ENCODE measurements around the gene RXRG. TPM values are rescaled to one million over a fixed set of nuclear protein-coding genes. Genes with fewer than 3 reads are reported as not detected.

The RXRG gene
- polyA plus RNA-seq, 1 donor from 2014 or later: 0.78 TPM

DNA sequence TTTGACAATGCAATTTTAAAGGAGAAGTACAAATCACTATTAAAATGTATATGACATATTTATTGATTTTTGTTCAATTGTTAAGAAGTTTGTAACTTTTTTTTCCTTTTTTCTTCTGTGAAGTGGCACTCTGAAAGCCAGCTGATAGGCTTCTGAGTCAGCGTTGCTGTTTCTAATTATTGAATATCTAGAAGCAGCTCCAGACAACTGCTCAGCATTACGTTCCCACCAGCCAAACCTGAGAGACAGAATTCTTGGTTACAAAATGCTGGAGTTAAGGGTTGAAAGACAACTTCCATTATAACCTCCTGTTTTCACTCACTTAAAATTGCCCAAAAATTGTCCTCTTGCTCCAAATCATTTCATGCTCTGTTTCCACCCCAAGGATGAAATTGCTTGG lies 57.0 kb downstream of the RXRG start:
- no peak overlapping the region for H3K4me3 ChIP-seq (ENCODE audit: low read length)
- H3F3A ChIP-seq (ENCODE audit: insufficient read depth, low read length, poor library complexity, severe bottlenecking): no peaks in the 10 kb centered on the region
- TF ChIP-seq EP300 (conservative IDR thresholded peaks at IDR 0.05; ENCODE audit: poor library complexity, severe bottlenecking) (no peak), SMC3 (conservative IDR thresholded peaks at IDR 0.05; ENCODE audit: poor library complexity) (no peak), POLR2AphosphoS5 (IDR thresholded peaks at IDR 0.05) (no peak), RAD21 (conservative IDR thresholded peaks at IDR 0.05) (no peak), MXI1 (conservative IDR thresholded peaks at IDR 0.05; ENCODE audit: poor library complexity, severe bottlenecking) (no peak), EZH2 (IDR thresholded peaks at IDR 0.05; ENCODE audit: borderline replicate concordance, insufficient read depth, low read length, poor library complexity, severe bottlenecking) (no peak), TAF1 (IDR thresholded peaks at IDR 0.05; ENCODE audit: low read depth) (no peak)
- TF ChIP-seq, protein P1, sequence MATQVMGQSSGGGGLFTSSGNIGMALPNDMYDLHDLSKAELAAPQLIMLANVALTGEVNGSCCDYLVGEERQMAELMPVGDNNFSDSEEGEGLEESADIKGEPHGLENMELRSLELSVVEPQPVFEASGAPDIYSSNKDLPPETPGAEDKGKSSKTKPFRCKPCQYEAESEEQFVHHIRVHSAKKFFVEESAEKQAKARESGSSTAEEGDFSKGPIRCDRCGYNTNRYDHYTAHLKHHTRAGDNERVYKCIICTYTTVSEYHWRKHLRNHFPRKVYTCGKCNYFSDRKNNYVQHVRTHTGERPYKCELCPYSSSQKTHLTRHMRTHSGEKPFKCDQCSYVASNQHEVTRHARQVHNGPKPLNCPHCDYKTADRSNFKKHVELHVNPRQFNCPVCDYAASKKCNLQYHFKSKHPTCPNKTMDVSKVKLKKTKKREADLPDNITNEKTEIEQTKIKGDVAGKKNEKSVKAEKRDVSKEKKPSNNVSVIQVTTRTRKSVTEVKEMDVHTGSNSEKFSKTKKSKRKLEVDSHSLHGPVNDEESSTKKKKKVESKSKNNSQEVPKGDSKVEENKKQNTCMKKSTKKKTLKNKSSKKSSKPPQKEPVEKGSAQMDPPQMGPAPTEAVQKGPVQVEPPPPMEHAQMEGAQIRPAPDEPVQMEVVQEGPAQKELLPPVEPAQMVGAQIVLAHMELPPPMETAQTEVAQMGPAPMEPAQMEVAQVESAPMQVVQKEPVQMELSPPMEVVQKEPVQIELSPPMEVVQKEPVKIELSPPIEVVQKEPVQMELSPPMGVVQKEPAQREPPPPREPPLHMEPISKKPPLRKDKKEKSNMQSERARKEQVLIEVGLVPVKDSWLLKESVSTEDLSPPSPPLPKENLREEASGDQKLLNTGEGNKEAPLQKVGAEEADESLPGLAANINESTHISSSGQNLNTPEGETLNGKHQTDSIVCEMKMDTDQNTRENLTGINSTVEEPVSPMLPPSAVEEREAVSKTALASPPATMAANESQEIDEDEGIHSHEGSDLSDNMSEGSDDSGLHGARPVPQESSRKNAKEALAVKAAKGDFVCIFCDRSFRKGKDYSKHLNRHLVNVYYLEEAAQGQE (IDR thresholded peaks at IDR 0.05; ENCODE audit: borderline replicate concordance): no peak
- TF ChIP-seq, protein P2, sequence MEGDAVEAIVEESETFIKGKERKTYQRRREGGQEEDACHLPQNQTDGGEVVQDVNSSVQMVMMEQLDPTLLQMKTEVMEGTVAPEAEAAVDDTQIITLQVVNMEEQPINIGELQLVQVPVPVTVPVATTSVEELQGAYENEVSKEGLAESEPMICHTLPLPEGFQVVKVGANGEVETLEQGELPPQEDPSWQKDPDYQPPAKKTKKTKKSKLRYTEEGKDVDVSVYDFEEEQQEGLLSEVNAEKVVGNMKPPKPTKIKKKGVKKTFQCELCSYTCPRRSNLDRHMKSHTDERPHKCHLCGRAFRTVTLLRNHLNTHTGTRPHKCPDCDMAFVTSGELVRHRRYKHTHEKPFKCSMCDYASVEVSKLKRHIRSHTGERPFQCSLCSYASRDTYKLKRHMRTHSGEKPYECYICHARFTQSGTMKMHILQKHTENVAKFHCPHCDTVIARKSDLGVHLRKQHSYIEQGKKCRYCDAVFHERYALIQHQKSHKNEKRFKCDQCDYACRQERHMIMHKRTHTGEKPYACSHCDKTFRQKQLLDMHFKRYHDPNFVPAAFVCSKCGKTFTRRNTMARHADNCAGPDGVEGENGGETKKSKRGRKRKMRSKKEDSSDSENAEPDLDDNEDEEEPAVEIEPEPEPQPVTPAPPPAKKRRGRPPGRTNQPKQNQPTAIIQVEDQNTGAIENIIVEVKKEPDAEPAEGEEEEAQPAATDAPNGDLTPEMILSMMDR (IDR thresholded peaks at IDR 0.05; ENCODE audit: poor library complexity, severe bottlenecking): no peak
- H2AFZ ChIP-seq (ENCODE audit: low read depth, low read length): no peak overlapping the region
- H3K9me2 ChIP-seq (ENCODE audit: insufficient read depth, low read length): no peaks in the 10 kb centered on the region
- H3K79me2 ChIP-seq (replicated peaks; ENCODE audit: insufficient read depth, low read length): no peaks in the 10 kb centered on the region
- H3K27ac ChIP-seq (ENCODE audit: low read length): no peak overlapping the region
- H3K9ac ChIP-seq (ENCODE audit: low read length): no peak overlapping the region
- H3K9me3 ChIP-seq (ENCODE audit: low read length): no peaks in the 10 kb centered on the region
- H3K4me2 ChIP-seq (ENCODE audit: low read length): no peak overlapping the region
- no peaks in the 10 kb centered on the region for H4K20me1 ChIP-seq (ENCODE audit: insufficient read depth)
- H3K36me3 ChIP-seq (ENCODE audit: insufficient read depth, low read length): no peaks in the 10 kb centered on the region
- no peaks in the 10 kb centered on the region for H3K27me3 ChIP-seq (ENCODE audit: insufficient read depth, low read depth, low read length)

DNA sequence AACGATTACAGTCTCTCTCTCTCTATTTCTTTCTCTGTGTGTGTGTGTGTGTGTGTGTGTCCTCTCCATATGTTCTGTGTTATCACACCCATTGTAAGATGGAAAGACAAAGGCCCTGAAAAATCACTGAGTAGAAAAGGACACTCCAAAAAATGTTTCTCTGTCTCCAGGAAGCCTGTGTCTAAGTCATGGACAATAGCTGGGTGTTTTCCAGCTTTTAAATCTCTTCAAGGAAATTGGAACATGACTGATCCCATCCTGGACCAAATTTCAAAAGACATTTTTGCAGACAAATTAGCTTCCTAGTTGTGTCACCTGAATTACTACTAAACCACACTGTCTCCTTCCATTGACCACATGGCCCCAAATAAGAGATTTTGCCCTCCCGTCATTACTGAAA lies 57.4 kb downstream of the RXRG start:
- no peak overlapping the region for H3K27ac ChIP-seq (ENCODE audit: low read length)
- H3K4me3 ChIP-seq (ENCODE audit: low read length): no peak overlapping the region
- TF ChIP-seq EP300 (conservative IDR thresholded peaks at IDR 0.05; ENCODE audit: poor library complexity, severe bottlenecking): no peak
- no peak for TF ChIP-seq MXI1 (conservative IDR thresholded peaks at IDR 0.05; ENCODE audit: poor library complexity, severe bottlenecking)
- TF ChIP-seq, protein P2 (IDR thresholded peaks at IDR 0.05; ENCODE audit: poor library complexity, severe bottlenecking): no peak
- TF ChIP-seq TAF1 (IDR thresholded peaks at IDR 0.05; ENCODE audit: low read depth): no peak
- TF ChIP-seq, protein P1 (IDR thresholded peaks at IDR 0.05; ENCODE audit: borderline replicate concordance): no peak
- no peak for TF ChIP-seq RAD21 (conservative IDR thresholded peaks at IDR 0.05)
- TF ChIP-seq POLR2AphosphoS5 (IDR thresholded peaks at IDR 0.05): no peak
- TF ChIP-seq SMC3 (conservative IDR thresholded peaks at IDR 0.05; ENCODE audit: poor library complexity): no peak
- no peak for TF ChIP-seq EZH2 (IDR thresholded peaks at IDR 0.05; ENCODE audit: borderline replicate concordance, insufficient read depth, low read length, poor library complexity, severe bottlenecking)
- no peaks in the 10 kb centered on the region for H3F3A ChIP-seq (ENCODE audit: insufficient read depth, low read length, poor library complexity, severe bottlenecking)
- H3K79me2 ChIP-seq (replicated peaks; ENCODE audit: insufficient read depth, low read length): no peaks in the 10 kb centered on the region
- H3K4me2 ChIP-seq (ENCODE audit: low read length): no peak overlapping the region
- no peak overlapping the region for H2AFZ ChIP-seq (ENCODE audit: low read depth, low read length)
- H3K9ac ChIP-seq (ENCODE audit: low read length): no peak overlapping the region
- H3K9me3 ChIP-seq (ENCODE audit: low read length): no peaks in the 10 kb centered on the region
- H4K20me1 ChIP-seq (ENCODE audit: insufficient read depth): no peaks in the 10 kb centered on the region
- H3K36me3 ChIP-seq (ENCODE audit: insufficient read depth, low read length): no peaks in the 10 kb centered on the region
- no peaks in the 10 kb centered on the region for H3K27me3 ChIP-seq (ENCODE audit: insufficient read depth, low read depth, low read length)
- H3K9me2 ChIP-seq (ENCODE audit: insufficient read depth, low read length): no peaks in the 10 kb centered on the region
